H9 (cell line): ENCODE measurements around the gene STRIT1. TPM values are rescaled to one million over a fixed set of nuclear protein-coding genes. Genes with fewer than 3 reads are reported as not detected.

ENCODE experiments used
- DNase-seq: peaks from one replicate; pipeline ENCODE4 v3.0.0-alpha.2; 2017
- H2AFZ ChIP-seq: one replicate; pipeline ENCODE4 v1.6.1; 2013; ENCODE audit warnings: mild to moderate bottlenecking, low read length, control low read depth, moderate library complexity
- H2AK5ac ChIP-seq: 2 replicates; pipeline ENCODE4 v1.6.1; 2013; ENCODE audit warnings: low read length, control low read depth, mixed read lengths; ENCODE audit not compliant: insufficient read length
- H2BK120ac ChIP-seq: one replicate; pipeline ENCODE4 v1.6.1; 2013; ENCODE audit warnings: low read depth, mild to moderate bottlenecking, low read length, control low read depth, inconsistent platforms; ENCODE audit not compliant: poor library complexity, severe bottlenecking
- H2BK12ac ChIP-seq: 2 replicates; pipeline ENCODE4 v1.6.1; 2013; ENCODE audit warnings: low read length, control low read depth, mixed read lengths, low read depth; ENCODE audit not compliant: insufficient read length
- H2BK15ac ChIP-seq: 2 replicates; pipeline ENCODE4 v1.6.1; 2013; ENCODE audit warnings: low read depth, low read length, control low read depth
- H2BK20ac ChIP-seq: one replicate; pipeline ENCODE4 v1.6.1; 2013; ENCODE audit warnings: low read depth, mild to moderate bottlenecking, low read length, control low read depth, inconsistent platforms; ENCODE audit not compliant: poor library complexity, severe bottlenecking
- H2BK5ac ChIP-seq: 2 replicates; pipeline ENCODE4 v1.6.1; 2013; ENCODE audit warnings: low read length, control low read depth, mixed read lengths; ENCODE audit not compliant: insufficient read length
- H3K14ac ChIP-seq: 2 replicates; pipeline ENCODE4 v1.6.1; 2013; ENCODE audit warnings: low read length, control low read depth; ENCODE audit not compliant: insufficient read depth
- H3K18ac ChIP-seq: 2 replicates; pipeline ENCODE4 v1.6.1; 2013; ENCODE audit warnings: low read depth, mild to moderate bottlenecking, mixed read lengths, low read length, control low read depth; ENCODE audit not compliant: insufficient read length
- H3K23ac ChIP-seq: 2 replicates; pipeline ENCODE4 v1.6.1; 2013; ENCODE audit warnings: low read length, control low read depth, mixed read lengths, low read depth; ENCODE audit not compliant: insufficient read length
- H3K23me2 ChIP-seq: 2 replicates; pipeline ENCODE4 v1.6.1; 2013; ENCODE audit warnings: low read depth, mild to moderate bottlenecking, mixed read lengths, low read length, control low read depth; ENCODE audit not compliant: insufficient read length, poor library complexity, severe bottlenecking
- H3K27ac ChIP-seq: 2 replicates; pipeline ENCODE4 v1.5.1; 2013; ENCODE audit warnings: low read length, control low read depth, mixed read lengths, low read depth; ENCODE audit not compliant: insufficient read length
- H3K27me3 ChIP-seq: 2 replicates; pipeline ENCODE4 v1.6.1; 2013; ENCODE audit warnings: low read length, control low read depth, inconsistent platforms; ENCODE audit not compliant: insufficient read depth
- H3K4ac ChIP-seq: 2 replicates; pipeline ENCODE4 v1.6.1; 2013; ENCODE audit warnings: low read depth, mild to moderate bottlenecking, control low read depth, inconsistent platforms, low read length, moderate library complexity
- H3K4me1 ChIP-seq: 2 replicates; pipeline ENCODE4 v1.6.1; 2013; ENCODE audit warnings: low read length, control low read depth, inconsistent platforms; ENCODE audit not compliant: insufficient read depth
- H3K4me2 ChIP-seq: 2 replicates; pipeline ENCODE4 v1.6.1; 2013; ENCODE audit warnings: low read length, control low read depth, mixed read lengths; ENCODE audit not compliant: insufficient read length, insufficient read depth
- H3K56ac ChIP-seq: 2 replicates; pipeline ENCODE4 v1.6.1; 2013; ENCODE audit warnings: low read depth, mild to moderate bottlenecking, mixed read lengths, low read length, control low read depth; ENCODE audit not compliant: insufficient read length
- H3K79me1 ChIP-seq: 2 replicates; pipeline ENCODE4 v1.6.1; 2013; ENCODE audit warnings: low read depth, mild to moderate bottlenecking, moderate library complexity, low read length, control low read depth, inconsistent platforms; ENCODE audit not compliant: insufficient read depth, poor library complexity, severe bottlenecking
- H3K79me2 ChIP-seq: 2 replicates; pipeline ENCODE4 v1.6.1; 2013; ENCODE audit warnings: low read length, control low read depth, inconsistent platforms; ENCODE audit not compliant: insufficient read depth
- H3K9ac ChIP-seq: 2 replicates; pipeline ENCODE4 v1.6.1; 2013; ENCODE audit warnings: low read length, control low read depth, mixed read lengths; ENCODE audit not compliant: insufficient read length; ENCODE audit errors: extremely low read depth
- H3K9me3 ChIP-seq: one replicate; pipeline ENCODE4 v1.6.1; 2013; ENCODE audit warnings: low read depth, low read length, inconsistent platforms; ENCODE audit not compliant: control insufficient read depth
- H3T11ph ChIP-seq: one replicate; pipeline ENCODE4 v1.6.1; 2013; ENCODE audit warnings: mild to moderate bottlenecking, low read length, control low read depth, inconsistent platforms
- H4K20me1 ChIP-seq: one replicate; pipeline ENCODE4 v1.6.1; 2013; ENCODE audit not compliant: control insufficient read depth, insufficient read length, insufficient read depth
- H4K5ac ChIP-seq: 2 replicates; pipeline ENCODE4 v1.6.1; 2013; ENCODE audit warnings: low read depth, mild to moderate bottlenecking, mixed read lengths, low read length, control low read depth; ENCODE audit not compliant: insufficient read length
- H4K8ac ChIP-seq: replicated peaks from 2 replicates; pipeline ENCODE4 v1.6.1; 2013; ENCODE audit warnings: low read length, control low read depth, mixed read lengths, low read depth; ENCODE audit not compliant: insufficient read length
- H4K91ac ChIP-seq: 2 replicates; pipeline ENCODE4 v1.6.1; 2013; ENCODE audit warnings: low read depth, mild to moderate bottlenecking, moderate library complexity, mixed read lengths, low read length, control low read depth; ENCODE audit not compliant: insufficient read length
- H3K27ac Mint-ChIP-seq, 3 experiments: 2 replicates in 2 of 3; 3 replicates in 1 of 3; pipeline ENCODE4 v1.8.0; 2020 to 2021; ENCODE audit warnings: mixed read lengths in 3 of 3, mild to moderate bottlenecking in 1 of 3, moderate library complexity in 1 of 3
- H3K27me3 Mint-ChIP-seq: 2 replicates; pipeline ENCODE4 v1.8.0; 2021; ENCODE audit warnings: low read depth, mild to moderate bottlenecking, moderate library complexity, mixed read lengths
- H3K36me3 Mint-ChIP-seq, 3 experiments: 2 replicates in 2 of 3; 3 replicates in 1 of 3; pipeline ENCODE4 v1.8.0; 2020 to 2021; ENCODE audit warnings: low read depth in 3 of 3, mixed read lengths in 3 of 3; ENCODE audit not compliant: insufficient read depth in 1 of 3
- H3K4me1 Mint-ChIP-seq, 2 experiments: 2 replicates each; pipeline ENCODE4 v1.8.0; 2020; ENCODE audit warnings: mixed read lengths in 2 of 2
- H3K4me3 Mint-ChIP-seq, 2 experiments: 2 replicates in 1 of 2; 3 replicates in 1 of 2; pipeline ENCODE4 v1.8.0; 2020 to 2021; ENCODE audit warnings: mild to moderate bottlenecking in 2 of 2, mixed read lengths in 2 of 2, moderate library complexity in 1 of 2
- H3K9me3 Mint-ChIP-seq, 2 experiments: 2 replicates in 1 of 2; 3 replicates in 1 of 2; pipeline ENCODE4 v1.8.0; 2020; ENCODE audit warnings: mild to moderate bottlenecking in 2 of 2, mixed read lengths in 2 of 2, moderate library complexity in 1 of 2
- WGBS: extraction: QIAGEN DNeasy Blood & Tissue Kit; methylation state at CpG from one replicate; pipeline ENCODE4 v1.1.7; 2013; ENCODE audit warnings: missing lambda C conversion rate, low lambda C conversion rate, mixed read lengths; ENCODE audit not compliant: insufficient read length; ENCODE audit errors: extremely low coverage; 5-methylcytosine and 5-hydroxymethylcytosine counted together
- total RNA-seq: library from RNA; stranded (reverse); gene quantifications from 2 replicates; pipeline ENCODE4 v1.2.1, GENCODE V29; 2021
- TF ChIP-seq, protein P1 (sequence below): fragments of 200-600 bp; sonication (generic); conservative IDR thresholded peaks from 3 replicates; pipeline ENCODE4 v1.8.0; 2021; ENCODE audit warnings: antibody characterized with exemption, mild to moderate bottlenecking

Gene STRIT1
- total RNA-seq, 1 experiment from 2014 or later: not detected

DNA sequence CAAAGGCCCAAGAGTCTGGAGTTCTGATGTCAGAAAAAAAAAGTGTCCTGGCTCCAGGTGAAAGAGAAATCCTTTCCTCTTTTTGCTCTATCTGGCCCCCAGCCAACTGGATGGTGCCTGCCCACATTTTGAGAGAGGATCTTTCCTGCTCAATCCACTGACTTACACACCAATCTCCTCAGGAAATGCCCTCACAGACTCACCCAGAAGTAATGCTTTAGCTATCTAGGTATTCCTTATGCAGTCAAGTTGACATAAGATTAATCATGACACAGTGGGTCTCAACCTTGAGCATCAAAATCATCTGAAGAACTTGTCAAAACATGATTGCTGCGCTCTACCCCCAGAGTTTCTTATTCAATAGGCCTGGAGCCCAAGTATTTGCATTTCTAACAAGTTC is 31.2 kb downstream of the STRIT1 start:
- Histone ChIP-seq H3K9me3 (no peaks in the 10 kb centered on the region), H4K8ac (no peak overlapping the region), H3K27ac (no peak overlapping the region), H3K79me1 (no peaks in the 10 kb centered on the region), H4K20me1 (no peaks in the 10 kb centered on the region), H3K79me2 (no peaks in the 10 kb centered on the region), H2BK5ac (no peak overlapping the region), H3K4ac (no peak overlapping the region), H3K23ac (no peak overlapping the region), H2AK5ac (no peak overlapping the region), H3K4me2 (no peak overlapping the region), H2BK12ac (no peak overlapping the region), H4K91ac (no peak overlapping the region), H2AFZ (no peak overlapping the region), H4K5ac (no peak overlapping the region), H2BK15ac (no peak overlapping the region), H3K18ac (no peak overlapping the region), H3K9ac (no peak overlapping the region), H2BK20ac (no peak overlapping the region), H3K56ac (no peak overlapping the region), H3K4me1 (no peaks in the 10 kb centered on the region), H3K23me2 (no peaks in the 10 kb centered on the region), H2BK120ac (no peak overlapping the region), H3K14ac (no peak overlapping the region), H3K27me3 (no peaks in the 10 kb centered on the region), H3T11ph (no peak overlapping the region)
- Mint-ChIP-seq H3K36me3 (peaks cover 0 to 3% (median 0%) of the 10 kb centered on the region in 3 experiments; a peak in 1 of 7 replicates), H3K4me1 (peaks cover 0 to under 1% of the 10 kb centered on the region in 2 experiments; a peak in 1 of 4 replicates), H3K27me3 (no peaks in the 10 kb centered on the region), H3K27ac (0 out of 7 replicates have a peak overlapping the region, but pooled peaks of 1 of the 3 experiments have one; percentile 21), H3K4me3 (no peak overlapping the region), H3K9me3 (no peaks in the 10 kb centered on the region; a peak in 1 of 5 replicates)
- DNase-seq: no peak
- no CpG with 5 or more reads among the region's 1 CpG for WGBS
- TF ChIP-seq, protein P1, sequence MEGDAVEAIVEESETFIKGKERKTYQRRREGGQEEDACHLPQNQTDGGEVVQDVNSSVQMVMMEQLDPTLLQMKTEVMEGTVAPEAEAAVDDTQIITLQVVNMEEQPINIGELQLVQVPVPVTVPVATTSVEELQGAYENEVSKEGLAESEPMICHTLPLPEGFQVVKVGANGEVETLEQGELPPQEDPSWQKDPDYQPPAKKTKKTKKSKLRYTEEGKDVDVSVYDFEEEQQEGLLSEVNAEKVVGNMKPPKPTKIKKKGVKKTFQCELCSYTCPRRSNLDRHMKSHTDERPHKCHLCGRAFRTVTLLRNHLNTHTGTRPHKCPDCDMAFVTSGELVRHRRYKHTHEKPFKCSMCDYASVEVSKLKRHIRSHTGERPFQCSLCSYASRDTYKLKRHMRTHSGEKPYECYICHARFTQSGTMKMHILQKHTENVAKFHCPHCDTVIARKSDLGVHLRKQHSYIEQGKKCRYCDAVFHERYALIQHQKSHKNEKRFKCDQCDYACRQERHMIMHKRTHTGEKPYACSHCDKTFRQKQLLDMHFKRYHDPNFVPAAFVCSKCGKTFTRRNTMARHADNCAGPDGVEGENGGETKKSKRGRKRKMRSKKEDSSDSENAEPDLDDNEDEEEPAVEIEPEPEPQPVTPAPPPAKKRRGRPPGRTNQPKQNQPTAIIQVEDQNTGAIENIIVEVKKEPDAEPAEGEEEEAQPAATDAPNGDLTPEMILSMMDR: no peak
